Measurements from ENCODE around the gene PLA2G2D. TPM values are rescaled to one million over a fixed set of nuclear protein-coding genes. Genes with fewer than 3 reads are reported as not detected.

Gene PLA2G2D
- total and polyA plus RNA-seq, 10 of the 15 experiments (the other 5 are each of a cell fraction or from before 2014, with no cell fraction given), result 0.06 to 0.38 (median 0.16) TPM; not detected in 2

DNA sequence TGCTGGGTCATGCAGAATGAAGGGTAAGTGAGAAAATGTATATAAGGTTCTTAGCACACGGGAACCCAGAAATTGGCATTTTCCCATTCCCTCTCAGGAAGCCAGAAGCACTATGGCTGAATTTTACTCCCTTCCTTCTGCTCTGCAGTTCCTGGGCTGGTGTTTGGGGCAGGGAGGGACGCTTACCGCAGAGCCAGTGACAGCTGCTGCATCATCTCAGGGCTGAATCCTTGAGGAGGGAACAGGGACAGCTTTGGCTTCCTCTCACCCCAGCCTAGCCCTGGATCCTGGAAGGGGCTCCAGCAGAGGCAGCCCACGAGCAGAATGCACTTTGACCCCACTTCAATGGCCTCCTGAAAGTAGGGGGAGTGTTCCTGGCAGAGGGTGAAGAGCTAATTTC lies 12.0 kb downstream of the PLA2G2D start:
- no peaks in the 10 kb centered on the region for H3K36me3 ChIP-seq (ENCODE audit: control insufficient read depth in 2 of 2, insufficient read depth in 2 of 2, low read length in 1 of 2)
- ATAC-seq (no peak), DNase-seq (ENCODE audit: low read depth, low spot score) (no peak), FAIRE-seq (no peak)
- H3K4me1 ChIP-seq (ENCODE audit: control insufficient read depth, insufficient read depth, low read length), result no peaks in the 10 kb centered on the region; the same call in 1 of the 2 replicates
- CTCF ChIA-PET, result interaction anchor here (0.7 kb wide), 1 partner anchor 44 kb away, joined by 4 read pairs; no protein-coding TSS in a partner anchor
- no peaks in the 10 kb centered on the region for H4K20me1 ChIP-seq (ENCODE audit: control insufficient read depth, insufficient read depth)
- H3K27me3 ChIP-seq (replicated peaks in 1 of 2; ENCODE audit: control insufficient read depth in 2 of 2, insufficient read depth in 2 of 2, low read length in 1 of 2), result no peaks in the 10 kb centered on the region
- intact Hi-C loops (cut with micrococcal nuclease; ENCODE audit: unreplicated experiment) (no loop called here), in situ Hi-C loops (cut with MboI) (no loop called here)
- H3K27ac ChIP-seq (ENCODE audit: control insufficient read depth, insufficient read depth), result no peak overlapping the region
- no peak overlapping the region for H3K4me3 ChIP-seq
- TF ChIP-seq FOXK2 (IDR thresholded peaks at IDR 0.05), result no peak
- TF ChIP-seq, protein P1, sequence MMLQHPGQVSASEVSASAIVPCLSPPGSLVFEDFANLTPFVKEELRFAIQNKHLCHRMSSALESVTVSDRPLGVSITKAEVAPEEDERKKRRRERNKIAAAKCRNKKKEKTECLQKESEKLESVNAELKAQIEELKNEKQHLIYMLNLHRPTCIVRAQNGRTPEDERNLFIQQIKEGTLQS (IDR thresholded peaks at IDR 0.05; ENCODE audit: borderline replicate concordance, extremely low read depth, low read depth, low read length), result no peak
- no peak for TF ChIP-seq CREB1 (IDR thresholded peaks at IDR 0.05; ENCODE audit: low read depth)
- no peak for TF ChIP-seq RELA (IDR thresholded peaks at IDR 0.05; ENCODE audit: borderline replicate concordance, partially characterized antibody)
- no peak for TF ChIP-seq POLR2AphosphoS5 (IDR thresholded peaks at IDR 0.05; ENCODE audit: low read length)
- TF ChIP-seq, protein P2, sequence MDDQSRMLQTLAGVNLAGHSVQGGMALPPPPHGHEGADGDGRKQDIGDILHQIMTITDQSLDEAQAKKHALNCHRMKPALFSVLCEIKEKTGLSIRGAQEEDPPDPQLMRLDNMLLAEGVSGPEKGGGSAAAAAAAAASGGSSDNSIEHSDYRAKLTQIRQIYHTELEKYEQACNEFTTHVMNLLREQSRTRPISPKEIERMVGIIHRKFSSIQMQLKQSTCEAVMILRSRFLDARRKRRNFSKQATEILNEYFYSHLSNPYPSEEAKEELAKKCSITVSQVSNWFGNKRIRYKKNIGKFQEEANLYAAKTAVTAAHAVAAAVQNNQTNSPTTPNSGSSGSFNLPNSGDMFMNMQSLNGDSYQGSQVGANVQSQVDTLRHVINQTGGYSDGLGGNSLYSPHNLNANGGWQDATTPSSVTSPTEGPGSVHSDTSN (IDR thresholded peaks at IDR 0.05; ENCODE audit: insufficient replicate concordance, low read depth, low read length), result no peak
- no peak for TF ChIP-seq FOS (IDR thresholded peaks at IDR 0.05; ENCODE audit: borderline replicate concordance, extremely low read depth, insufficient read length)
- TF ChIP-seq ETV6 (conservative IDR thresholded peaks at IDR 0.05 in 1 of 2, IDR thresholded peaks at IDR 0.05 in 1 of 2; ENCODE audit: borderline replicate concordance in 1 of 2, low read depth in 1 of 2), result no peak
- TF ChIP-seq TAF1 (IDR thresholded peaks at IDR 0.05; ENCODE audit: borderline replicate concordance, low read depth, low read length), result no peak
- no peak for TF ChIP-seq NFXL1 (IDR thresholded peaks at IDR 0.05; ENCODE audit: borderline replicate concordance)
- no peak for TF ChIP-seq SIX5 (IDR thresholded peaks at IDR 0.05; ENCODE audit: low read depth, low read length, severe bottlenecking)
- POLR2A ChIA-PET, result no interaction called here
- H3K9me3 ChIP-seq (replicated peaks; ENCODE audit: control insufficient read depth, insufficient read depth, low read length), result no peaks in the 10 kb centered on the region
- SMC1A ChIA-PET (ENCODE audit: uncharacterized antibody, unreplicated experiment), result interaction anchor here (1.0 kb wide), 1 partner anchor 11 kb away, joined by 3 read pairs; no protein-coding TSS in a partner anchor
- H2AFZ ChIP-seq (ENCODE audit: control insufficient read depth, low read depth, low read length), result no peak overlapping the region
- H3K79me2 ChIP-seq (ENCODE audit: control insufficient read depth, insufficient read depth, low read length), result no peaks in the 10 kb centered on the region
- no peak overlapping the region for H3K9ac ChIP-seq (ENCODE audit: control insufficient read depth, insufficient read depth, low read length)
- RAD21 ChIA-PET (ENCODE audit: unreplicated experiment), result no interaction called here
- WGBS (ENCODE audit: insufficient coverage, insufficient replicate concordance, low lambda C conversion rate, missing lambda C conversion rate), result 45% methylated on average over 4 of the region's 4 CpGs
- no TSS peak for BruUV-seq (replicated peaks)
- H3K4me2 ChIP-seq (ENCODE audit: control insufficient read depth, insufficient read depth), result no peak overlapping the region
